Glutamatergic neuron (in vitro differentiated cells): ENCODE results near the gene ABHD1. TPM values are rescaled to one million over a fixed set of nuclear protein-coding genes. Genes with fewer than 3 reads are reported as not detected.
"Not testable (repeated sequence)": the region's sequence is repeated elsewhere in the genome, so short reads cannot be mapped to it uniquely, and the experiment has no call there.

Experiments
- DNase-seq: peaks from one replicate; pipeline ENCODE4 v3.0.0; 2022
- H3K27ac Mint-ChIP-seq: one replicate; pipeline ENCODE4 v1.8.0; 2020; ENCODE audit warnings: mild to moderate bottlenecking, mixed read lengths, inconsistent platforms; ENCODE audit not compliant: unreplicated experiment
- H3K27me3 Mint-ChIP-seq: one replicate; pipeline ENCODE4 v1.8.0; 2020; ENCODE audit warnings: mild to moderate bottlenecking, moderate library complexity, mixed read lengths, inconsistent platforms; ENCODE audit not compliant: unreplicated experiment
- H3K36me3 Mint-ChIP-seq: one replicate; pipeline ENCODE4 v1.8.0; 2020; ENCODE audit warnings: mild to moderate bottlenecking, mixed read lengths, inconsistent platforms; ENCODE audit not compliant: unreplicated experiment
- H3K4me1 Mint-ChIP-seq: one replicate; pipeline ENCODE4 v1.8.0; 2020; ENCODE audit warnings: mild to moderate bottlenecking, low read depth, mixed read lengths, inconsistent platforms; ENCODE audit not compliant: unreplicated experiment
- H3K4me3 Mint-ChIP-seq: one replicate; pipeline ENCODE4 v1.8.0; 2020; ENCODE audit warnings: mild to moderate bottlenecking, mixed read lengths, inconsistent platforms; ENCODE audit not compliant: unreplicated experiment
- H3K9me3 Mint-ChIP-seq: one replicate; pipeline ENCODE4 v1.8.0; 2020; ENCODE audit warnings: mild to moderate bottlenecking, moderate library complexity, mixed read lengths, inconsistent platforms; ENCODE audit not compliant: unreplicated experiment
- CTCF ChIP-seq: fragments of 200-600 bp; sonication (generic); IDR thresholded peaks from one replicate; pipeline ENCODE4 v1.5.0; 2021; ENCODE audit not compliant: partially characterized antibody, unreplicated experiment
- long read RNA-seq: library from polyadenylated mRNA; unstranded; transcript quantifications from one replicate; pipeline ENCODE4 v2.0.0, GENCODE V29; 2020; ENCODE audit not compliant: unreplicated experiment
- total RNA-seq: library from RNA; stranded (reverse); fragmentation: NEBNext Ultra II Directional; extraction: Animal tissue kit (Norgen Biotek cat#: 25700); gene quantifications from one replicate; pipeline ENCODE4 v1.2.1, GENCODE V29; 2021; ENCODE audit not compliant: unreplicated experiment

Gene ABHD1
- total RNA-seq, result not detected
- long read RNA-seq, result 0 reads

- Mint-ChIP-seq H3K27me3 (peaks cover 15% of the 10 kb centered on the region), H3K9me3 (peaks cover 6% of the 10 kb centered on the region), H3K27ac (peak within 1 kb of the TSS; percentile 12)
Observed at GRCh38 chr2:27123302-27124150, at the start of gene ABHD1. TSS of gene ABHD1 (plus strand) at chr2:27123815. CDS start at chr2:27123949, 134 bp downstream.

GRCh38 chr2:27074738-27075565, 48.7 kb upstream of the ABHD1 start:
- Mint-ChIP-seq H3K27ac (no peak overlapping the region), H3K9me3 (peaks cover 12% of the 10 kb centered on the region), H3K4me3 (peak overlapping the region; percentile 30), H3K36me3 (peaks cover 5% of the 10 kb centered on the region), H3K27me3 (peaks cover 9% of the 10 kb centered on the region), H3K4me1 (peaks cover 31% of the 10 kb centered on the region)
- DNase-seq, result no peak
- no peak for TF ChIP-seq CTCF

More at GRCh38 chr2:27123302-27124150, at the start of gene ABHD1:
- TF ChIP-seq CTCF, result no peak
- peak within 1 kb of the TSS; percentile 94 for H3K4me3 Mint-ChIP-seq
- no peaks in the 10 kb centered on the region for H3K36me3 Mint-ChIP-seq
- peaks cover 3% of the 10 kb centered on the region for H3K4me1 Mint-ChIP-seq
- peak; percentile 71 for DNase-seq

GRCh38 chr2:27075566-27075871, 48.1 kb upstream of the ABHD1 start:
- Mint-ChIP-seq H3K4me1 (peaks cover 30% of the 10 kb centered on the region), H3K27me3 (peaks cover 13% of the 10 kb centered on the region), H3K9me3 (peaks cover 16% of the 10 kb centered on the region)
- H3K36me3 Mint-ChIP-seq, DNase-seq, H3K4me3 Mint-ChIP-seq, H3K27ac Mint-ChIP-seq: not testable (repeated sequence)

- no peak for DNase-seq
- H3K27ac Mint-ChIP-seq, result no peak overlapping the region
- peaks cover 38% of the 10 kb centered on the region for H3K4me1 Mint-ChIP-seq
- peaks cover 11% of the 10 kb centered on the region for H3K36me3 Mint-ChIP-seq
- no peak for TF ChIP-seq CTCF
- peaks cover 14% of the 10 kb centered on the region for H3K9me3 Mint-ChIP-seq
- peaks cover 14% of the 10 kb centered on the region for H3K27me3 Mint-ChIP-seq
- H3K4me3 Mint-ChIP-seq, result peak overlapping the region; percentile 35
Observed at GRCh38 chr2:27076323-27076722, 47.3 kb upstream of the ABHD1 start.

- H3K9me3 Mint-ChIP-seq, result peaks cover 14% of the 10 kb centered on the region
- no peak for TF ChIP-seq CTCF
- peak overlapping the region; percentile 59 for H3K27ac Mint-ChIP-seq
- H3K27me3 Mint-ChIP-seq, result peaks cover 15% of the 10 kb centered on the region
- peaks cover 11% of the 10 kb centered on the region for H3K36me3 Mint-ChIP-seq
- peaks cover 40% of the 10 kb centered on the region for H3K4me1 Mint-ChIP-seq
- no peak for DNase-seq
- H3K4me3 Mint-ChIP-seq, result no peak overlapping the region
Observed at GRCh38 chr2:27077231-27077630, 46.4 kb upstream of the ABHD1 start.
